ENCODE measurements around the gene USO1. TPM values are rescaled to one million over a fixed set of nuclear protein-coding genes. Genes with fewer than 3 reads are reported as not detected.
A peak's percentile ranks its signal among the peaks of the same experiment; 100 is the strongest.

The USO1 gene
- total RNA-seq, 1 experiment from 2014 or later, result 24.5 TPM

DNA sequence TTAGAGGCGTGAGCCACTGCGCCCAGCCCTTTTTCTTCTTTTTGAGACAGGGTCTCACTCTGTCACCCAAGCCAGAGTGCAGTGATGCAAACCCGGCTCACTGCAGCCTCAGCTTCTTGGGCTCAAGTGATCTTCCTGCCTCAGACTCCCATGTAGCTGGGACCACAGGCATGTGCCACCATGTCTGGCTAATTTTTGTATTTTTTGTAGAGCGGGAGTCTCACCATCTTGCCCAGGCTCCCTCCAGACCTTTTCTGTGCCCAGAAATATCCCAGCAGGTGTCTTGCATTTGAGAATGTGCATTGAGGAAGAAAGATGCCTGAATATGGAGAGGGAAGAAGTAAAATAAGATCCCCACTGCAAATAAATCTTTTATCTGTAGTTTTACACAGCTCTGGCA is 119.2 kb downstream of the USO1 start:
- no peak for DNase-seq (ENCODE audit: low spot score)

GRCh38 chr4:75844151-75844662 is 119.8 kb downstream of the USO1 start:
- DNase-seq (ENCODE audit: low spot score), result no peak

GRCh38 chr4:75845992-75846391 is 121.6 kb downstream of the USO1 start:
- no peak for DNase-seq (ENCODE audit: low spot score)

DNA sequence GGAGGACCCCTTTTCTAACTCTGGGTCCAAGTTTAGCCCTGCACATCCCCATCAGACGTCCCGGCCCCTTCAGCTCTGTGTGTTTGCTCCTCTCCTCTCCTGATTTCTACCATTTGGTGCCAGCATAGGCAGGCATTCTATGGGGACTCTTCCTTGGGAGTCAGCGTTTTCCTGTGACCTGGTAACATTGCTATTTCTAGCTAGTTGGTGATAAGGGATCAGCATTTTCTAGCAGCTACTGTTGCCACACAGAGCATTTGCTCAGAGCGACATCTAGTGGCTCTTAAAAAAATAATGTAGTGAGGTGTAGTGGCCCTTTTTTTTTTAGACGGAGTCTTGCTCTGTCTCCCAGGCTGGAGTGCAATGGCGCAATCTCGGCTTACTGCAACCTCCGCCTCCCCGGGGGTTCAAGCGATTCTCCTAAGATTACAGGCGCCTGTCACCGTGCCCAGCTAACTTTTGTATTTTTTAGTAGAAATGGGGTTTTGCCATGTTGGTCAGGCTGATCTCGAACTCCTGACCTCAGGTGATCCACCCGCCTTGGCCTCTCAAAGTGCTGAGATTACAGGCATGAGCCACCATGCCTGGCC is 123.9 kb downstream of the USO1 start:
- DNase-seq (ENCODE audit: low spot score), result peak; percentile 87

- no peak for DNase-seq (ENCODE audit: low spot score)
Observed at GRCh38 chr4:75848891-75849290, 124.5 kb downstream of the USO1 start.

DNA sequence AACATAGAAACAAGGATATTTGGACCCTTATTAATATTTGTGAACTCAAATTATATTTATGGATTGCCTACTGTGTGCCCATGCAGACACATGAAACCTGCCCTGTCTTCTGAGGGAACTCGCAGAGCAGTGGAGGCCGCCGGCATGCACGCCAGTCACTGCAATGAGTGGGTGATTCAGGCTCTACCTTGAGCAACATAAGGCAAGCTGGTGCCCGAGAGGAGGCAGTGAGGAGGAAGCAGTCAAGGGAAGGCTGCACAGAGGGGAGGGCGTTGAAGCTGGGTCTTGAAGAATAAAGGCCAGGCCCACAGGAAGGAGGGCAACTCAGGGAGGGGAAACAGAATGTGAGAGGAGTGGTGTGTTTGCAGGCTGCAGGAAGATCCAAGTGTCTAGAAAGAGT is 125.1 kb downstream of the USO1 start:
- DNase-seq (ENCODE audit: low spot score), result no peak

GRCh38 chr4:75858721-75859120 is 134.3 kb downstream of the USO1 start:
- DNase-seq (ENCODE audit: low spot score), result no peak

DNA sequence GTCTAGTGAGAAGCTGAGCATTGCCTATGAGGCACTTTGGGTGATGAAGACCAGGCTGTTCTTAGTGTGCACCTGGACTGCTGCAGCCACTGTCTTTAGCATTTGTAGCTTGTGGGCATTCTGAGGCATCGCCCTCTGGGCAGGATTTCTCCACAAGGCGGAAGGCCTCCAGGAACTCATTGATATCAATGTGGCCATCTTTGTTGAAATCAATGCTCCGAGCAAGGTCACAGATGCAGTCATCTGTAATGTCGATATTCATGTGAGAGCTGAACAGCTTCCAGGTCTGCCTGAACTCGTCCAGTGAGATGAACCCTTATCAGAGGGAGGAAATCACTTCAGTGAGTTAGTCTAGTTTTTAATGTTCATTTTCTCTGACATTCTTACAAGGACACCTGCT is 136.2 kb downstream of the USO1 start:
- no peak for DNase-seq (ENCODE audit: low spot score)

Small RNAs within 50 kb of the gene (small RNA-seq; reads per million reads assigned to genes)
- 1.4 reads per million, percentile 53 among the genes with 10 or more reads in this experiment for gene RNU2-16P

Other genes with a start within 250 kb of the USO1 start
- 6.2 and 10.8 TPM in 2 replicates for gene RCHY1, start 210.2 kb upstream of the USO1 start, total RNA-seq (2014; rRNA removed; shearing (Covaris generic))
- gene THAP6, start 210.1 kb upstream of the USO1 start, total RNA-seq (2014; rRNA removed; shearing (Covaris generic)), result 4.8 and 5.4 TPM in 2 replicates
- gene ODAPH, start 168.5 kb upstream of the USO1 start, total RNA-seq (2014; rRNA removed; shearing (Covaris generic)), result not detected in 2 replicates
- gene CDKL2, start 94.0 kb upstream of the USO1 start, total RNA-seq (2014; rRNA removed; shearing (Covaris generic)), result not detected in 2 replicates
- 54.0 and 59.4 TPM in 2 replicates for gene G3BP2, start 51.2 kb upstream of the USO1 start, total RNA-seq (2014; rRNA removed; shearing (Covaris generic))
- gene PPEF2, start 177.9 kb downstream of the USO1 start, total RNA-seq (2014; rRNA removed; shearing (Covaris generic)), result not detected in 2 replicates
- 20.6 and 28.8 TPM in 2 replicates for gene NAAA, start 216.4 kb downstream of the USO1 start, total RNA-seq (2014; rRNA removed; shearing (Covaris generic))

All from HT-29 (cell line).